Stomach (tissue), 4 donors: ENCODE data around the gene LMCD1.

Source experiments
- EP300 ChIP-seq: sonication (generic); formaldehyde crosslinking; IDR thresholded peaks from one replicate; pipeline ENCODE4 v1.6.1; 2017; ENCODE audit warnings: antibody characterized with exemption
- POLR2A ChIP-seq, 4 donors: fragments of 450-650 bp; IDR thresholded peaks; one replicate each; pipeline ENCODE4 v1.6.1; 2016; ENCODE audit warnings: antibody characterized with exemption in 4 of 4, control low read depth in 2 of 4, mild to moderate bottlenecking in 1 of 4, moderate library complexity in 1 of 4
- POLR2AphosphoS5 ChIP-seq, 3 donors: sonication (generic); formaldehyde crosslinking; IDR thresholded peaks; one replicate each; pipeline ENCODE4 v1.6.1; 2016; ENCODE audit warnings: antibody characterized with exemption in 3 of 3
- TF ChIP-seq, protein P1 (sequence below), 7 experiments: fragments of 450-650 bp in 4 of 7; fragments of 200-600 bp in 3 of 7; sonication (generic) in 3 of 7; IDR thresholded peaks; one replicate each; pipeline ENCODE4 v1.5.1; 2016 to 2019; ENCODE audit warnings: antibody characterized with exemption in 7 of 7, control low read depth in 2 of 7, mild to moderate bottlenecking in 1 of 7

DNA sequence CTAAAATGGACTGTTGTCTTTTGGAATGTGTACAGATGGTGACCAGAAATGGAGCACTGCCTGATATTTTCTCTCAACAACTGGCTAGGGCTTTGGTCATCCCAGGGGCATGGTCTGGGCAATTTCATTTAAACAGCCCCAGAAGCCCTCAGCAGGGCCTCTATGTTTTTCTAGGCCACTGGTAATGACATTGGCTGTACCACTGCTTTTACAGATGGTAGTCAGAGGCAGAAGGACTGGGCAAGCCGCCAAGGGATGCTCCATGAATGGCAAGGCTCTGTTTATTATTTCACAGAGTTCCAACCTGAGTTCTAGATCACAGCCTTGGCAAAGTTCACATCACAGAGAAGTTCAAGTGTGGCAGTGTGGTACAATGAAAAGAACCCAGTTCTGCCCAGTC lies 37.0 kb upstream of the LMCD1 start:
- TF ChIP-seq POLR2AphosphoS5 (IDR thresholded peaks at IDR 0.05) (no peak), POLR2A (IDR thresholded peaks at IDR 0.05) (no peak), EP300 (no peak)
- TF ChIP-seq, protein P1, sequence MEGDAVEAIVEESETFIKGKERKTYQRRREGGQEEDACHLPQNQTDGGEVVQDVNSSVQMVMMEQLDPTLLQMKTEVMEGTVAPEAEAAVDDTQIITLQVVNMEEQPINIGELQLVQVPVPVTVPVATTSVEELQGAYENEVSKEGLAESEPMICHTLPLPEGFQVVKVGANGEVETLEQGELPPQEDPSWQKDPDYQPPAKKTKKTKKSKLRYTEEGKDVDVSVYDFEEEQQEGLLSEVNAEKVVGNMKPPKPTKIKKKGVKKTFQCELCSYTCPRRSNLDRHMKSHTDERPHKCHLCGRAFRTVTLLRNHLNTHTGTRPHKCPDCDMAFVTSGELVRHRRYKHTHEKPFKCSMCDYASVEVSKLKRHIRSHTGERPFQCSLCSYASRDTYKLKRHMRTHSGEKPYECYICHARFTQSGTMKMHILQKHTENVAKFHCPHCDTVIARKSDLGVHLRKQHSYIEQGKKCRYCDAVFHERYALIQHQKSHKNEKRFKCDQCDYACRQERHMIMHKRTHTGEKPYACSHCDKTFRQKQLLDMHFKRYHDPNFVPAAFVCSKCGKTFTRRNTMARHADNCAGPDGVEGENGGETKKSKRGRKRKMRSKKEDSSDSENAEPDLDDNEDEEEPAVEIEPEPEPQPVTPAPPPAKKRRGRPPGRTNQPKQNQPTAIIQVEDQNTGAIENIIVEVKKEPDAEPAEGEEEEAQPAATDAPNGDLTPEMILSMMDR (IDR thresholded peaks at IDR 0.05), result no peak
